Measurements from ENCODE around the gene IGFN1.

DNA sequence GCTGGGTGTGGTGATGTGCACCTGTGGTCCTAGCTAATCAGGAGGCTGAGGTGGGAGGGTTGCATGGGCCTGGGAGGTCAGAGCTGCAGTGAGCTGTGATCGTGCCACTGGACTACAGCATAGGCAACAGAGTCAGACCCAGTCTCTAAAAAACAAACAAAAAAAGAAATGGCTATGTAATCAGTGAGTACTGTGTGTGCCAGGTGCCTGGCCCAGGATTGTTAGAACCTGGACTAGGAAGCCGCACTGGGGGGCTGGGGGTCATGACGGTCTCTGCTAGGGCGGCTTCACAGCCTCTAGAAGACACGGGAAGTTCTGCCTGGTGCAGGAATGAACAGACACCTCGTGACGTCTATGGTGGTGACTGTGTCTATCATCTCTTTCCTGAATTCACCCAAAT is 44.8 kb upstream of the IGFN1 start:
- TF ChIP-seq, protein P1, sequence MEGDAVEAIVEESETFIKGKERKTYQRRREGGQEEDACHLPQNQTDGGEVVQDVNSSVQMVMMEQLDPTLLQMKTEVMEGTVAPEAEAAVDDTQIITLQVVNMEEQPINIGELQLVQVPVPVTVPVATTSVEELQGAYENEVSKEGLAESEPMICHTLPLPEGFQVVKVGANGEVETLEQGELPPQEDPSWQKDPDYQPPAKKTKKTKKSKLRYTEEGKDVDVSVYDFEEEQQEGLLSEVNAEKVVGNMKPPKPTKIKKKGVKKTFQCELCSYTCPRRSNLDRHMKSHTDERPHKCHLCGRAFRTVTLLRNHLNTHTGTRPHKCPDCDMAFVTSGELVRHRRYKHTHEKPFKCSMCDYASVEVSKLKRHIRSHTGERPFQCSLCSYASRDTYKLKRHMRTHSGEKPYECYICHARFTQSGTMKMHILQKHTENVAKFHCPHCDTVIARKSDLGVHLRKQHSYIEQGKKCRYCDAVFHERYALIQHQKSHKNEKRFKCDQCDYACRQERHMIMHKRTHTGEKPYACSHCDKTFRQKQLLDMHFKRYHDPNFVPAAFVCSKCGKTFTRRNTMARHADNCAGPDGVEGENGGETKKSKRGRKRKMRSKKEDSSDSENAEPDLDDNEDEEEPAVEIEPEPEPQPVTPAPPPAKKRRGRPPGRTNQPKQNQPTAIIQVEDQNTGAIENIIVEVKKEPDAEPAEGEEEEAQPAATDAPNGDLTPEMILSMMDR (IDR thresholded peaks at IDR 0.05): no peak
- TF ChIP-seq POLR2A (IDR thresholded peaks at IDR 0.05): no peak
